OCI-LY3 (cell line): ENCODE data around the gene MGAT3.

ENCODE experiments used
- H2AFZ ChIP-seq: fragments of 200-600, 300-600 bp; shearing (Covaris generic); 2 replicates; pipeline ENCODE4 v1.6.0; 2014; ENCODE audit warnings: antibody characterized with exemption, low read depth, low read length
- H3K27ac ChIP-seq: fragments of 200-600, 300-600 bp; sonication (generic); 2 replicates; pipeline ENCODE4 v1.5.1; 2014; ENCODE audit warnings: mild to moderate bottlenecking, low read length, moderate library complexity, mixed read lengths
- H3K27me3 ChIP-seq: fragments of 200-600, 300-600 bp; sonication (generic); 2 replicates; pipeline ENCODE4 v1.6.1; 2014; ENCODE audit warnings: low read depth, low read length, mixed read lengths
- H3K36me3 ChIP-seq: fragments of 200-600, 300-600 bp; sonication (generic); replicated peaks from 2 replicates; pipeline ENCODE3; 2014; ENCODE audit warnings: low read depth, low read length, mixed read lengths
- H3K4me1 ChIP-seq: fragments of 300-600, 200-600 bp; sonication (generic); 2 replicates; pipeline ENCODE4 v1.6.1; 2014; ENCODE audit warnings: low read length, mixed read lengths
- H3K4me2 ChIP-seq: fragments of 200-600, 300-600 bp; sonication (generic); 2 replicates; pipeline ENCODE4 v1.6.1; 2014; ENCODE audit warnings: low read length, mixed read lengths
- H3K4me3 ChIP-seq: fragments of 300-600, 200-600 bp; sonication (generic); 2 replicates; pipeline ENCODE4 v1.5.1; 2014; ENCODE audit warnings: antibody characterized with exemption, mild to moderate bottlenecking, low read length, moderate library complexity
- H3K79me2 ChIP-seq: fragments of 300-600, 200-600 bp; shearing (Covaris generic); 2 replicates; pipeline ENCODE4 v1.6.1; 2014; ENCODE audit warnings: mild to moderate bottlenecking, low read length, mixed read lengths
- H3K9ac ChIP-seq: fragments of 300-600, 200-600 bp; shearing (Covaris generic); 2 replicates; pipeline ENCODE4 v1.6.0; 2014; ENCODE audit warnings: mild to moderate bottlenecking, low read length, moderate library complexity
- H3K9me3 ChIP-seq: fragments of 200-600, 300-600 bp; shearing (Covaris generic); 2 replicates; pipeline ENCODE4 v1.6.1; 2014; ENCODE audit warnings: low read length, mixed read lengths; ENCODE audit not compliant: insufficient read depth
- H4K20me1 ChIP-seq: fragments of 200-600, 300-600 bp; sonication (generic); 2 replicates; pipeline ENCODE4 v1.6.1; 2016; ENCODE audit warnings: low read length, mixed read lengths; ENCODE audit not compliant: insufficient read depth
- EZH2phosphoT487 ChIP-seq: fragments of 200-600 bp; shearing (Covaris generic); IDR thresholded peaks from 2 replicates; pipeline ENCODE4 v1.6.1; 2018; ENCODE audit warnings: antibody characterized with exemption, mixed run types, low read depth
- TF ChIP-seq, protein P1 (sequence below): fragments of 200-600, 300-600 bp; sonication (generic); IDR thresholded peaks from 2 replicates; pipeline ENCODE4 v1.5.1; 2014; ENCODE audit warnings: antibody characterized with exemption, low read length, low read depth

MGAT3 gene

DNA sequence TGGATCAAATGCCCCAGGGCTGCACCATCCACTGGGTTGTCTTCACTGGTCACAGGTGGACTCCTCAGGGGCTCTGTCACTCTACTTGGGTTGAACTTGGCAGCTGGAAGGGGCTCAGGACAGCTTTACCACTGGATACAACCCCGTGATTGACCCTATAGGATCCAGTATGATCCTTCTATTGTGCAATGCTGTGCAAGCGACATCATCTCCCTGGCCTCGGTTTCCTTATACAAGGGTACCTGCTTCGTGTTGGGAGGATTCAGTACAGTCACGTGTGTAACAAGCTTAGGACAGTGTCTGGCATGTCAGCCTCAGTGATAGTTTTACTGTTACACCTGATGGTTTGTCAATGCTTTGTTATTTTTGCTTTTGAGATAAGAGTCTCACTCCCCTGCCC lies 24.8 kb downstream of the MGAT3 start:
- TF ChIP-seq, protein P1, sequence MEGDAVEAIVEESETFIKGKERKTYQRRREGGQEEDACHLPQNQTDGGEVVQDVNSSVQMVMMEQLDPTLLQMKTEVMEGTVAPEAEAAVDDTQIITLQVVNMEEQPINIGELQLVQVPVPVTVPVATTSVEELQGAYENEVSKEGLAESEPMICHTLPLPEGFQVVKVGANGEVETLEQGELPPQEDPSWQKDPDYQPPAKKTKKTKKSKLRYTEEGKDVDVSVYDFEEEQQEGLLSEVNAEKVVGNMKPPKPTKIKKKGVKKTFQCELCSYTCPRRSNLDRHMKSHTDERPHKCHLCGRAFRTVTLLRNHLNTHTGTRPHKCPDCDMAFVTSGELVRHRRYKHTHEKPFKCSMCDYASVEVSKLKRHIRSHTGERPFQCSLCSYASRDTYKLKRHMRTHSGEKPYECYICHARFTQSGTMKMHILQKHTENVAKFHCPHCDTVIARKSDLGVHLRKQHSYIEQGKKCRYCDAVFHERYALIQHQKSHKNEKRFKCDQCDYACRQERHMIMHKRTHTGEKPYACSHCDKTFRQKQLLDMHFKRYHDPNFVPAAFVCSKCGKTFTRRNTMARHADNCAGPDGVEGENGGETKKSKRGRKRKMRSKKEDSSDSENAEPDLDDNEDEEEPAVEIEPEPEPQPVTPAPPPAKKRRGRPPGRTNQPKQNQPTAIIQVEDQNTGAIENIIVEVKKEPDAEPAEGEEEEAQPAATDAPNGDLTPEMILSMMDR, result no peak
- TF ChIP-seq EZH2phosphoT487, result no peak
- Histone ChIP-seq H3K9ac (no peak overlapping the region), H3K27ac (no peak overlapping the region), H3K9me3 (no peaks in the 10 kb centered on the region), H3K4me3 (no peak overlapping the region), H2AFZ (no peak overlapping the region), H3K4me1 (no peaks in the 10 kb centered on the region), H3K79me2 (peaks cover 86% of the 10 kb centered on the region), H3K36me3 (peaks cover 74% of the 10 kb centered on the region), H4K20me1 (peaks cover 93% of the 10 kb centered on the region), H3K27me3 (no peaks in the 10 kb centered on the region), H3K4me2 (no peak overlapping the region)

DNA sequence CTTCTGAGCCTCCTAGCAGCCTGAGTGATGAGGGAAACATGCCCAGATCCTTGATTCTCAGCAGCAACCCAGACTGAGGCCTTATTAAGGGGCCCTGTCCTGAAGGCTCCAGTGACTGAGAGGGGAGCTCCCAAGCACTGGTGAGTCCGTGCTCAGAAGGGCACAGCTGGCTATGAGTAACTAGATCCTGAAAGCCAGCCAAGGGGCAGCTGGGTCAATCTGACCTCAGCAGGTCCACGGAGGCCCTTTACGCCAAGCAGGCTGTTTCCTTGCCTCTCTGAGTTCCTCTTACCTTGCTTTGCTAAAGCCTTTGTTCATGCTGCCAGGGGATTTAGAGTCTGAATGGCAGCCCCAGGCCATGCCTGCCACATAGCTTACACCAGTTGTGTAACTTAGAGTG lies 26.0 kb downstream of the MGAT3 start:
- H3K36me3 ChIP-seq, result peaks cover 69% of the 10 kb centered on the region

DNA sequence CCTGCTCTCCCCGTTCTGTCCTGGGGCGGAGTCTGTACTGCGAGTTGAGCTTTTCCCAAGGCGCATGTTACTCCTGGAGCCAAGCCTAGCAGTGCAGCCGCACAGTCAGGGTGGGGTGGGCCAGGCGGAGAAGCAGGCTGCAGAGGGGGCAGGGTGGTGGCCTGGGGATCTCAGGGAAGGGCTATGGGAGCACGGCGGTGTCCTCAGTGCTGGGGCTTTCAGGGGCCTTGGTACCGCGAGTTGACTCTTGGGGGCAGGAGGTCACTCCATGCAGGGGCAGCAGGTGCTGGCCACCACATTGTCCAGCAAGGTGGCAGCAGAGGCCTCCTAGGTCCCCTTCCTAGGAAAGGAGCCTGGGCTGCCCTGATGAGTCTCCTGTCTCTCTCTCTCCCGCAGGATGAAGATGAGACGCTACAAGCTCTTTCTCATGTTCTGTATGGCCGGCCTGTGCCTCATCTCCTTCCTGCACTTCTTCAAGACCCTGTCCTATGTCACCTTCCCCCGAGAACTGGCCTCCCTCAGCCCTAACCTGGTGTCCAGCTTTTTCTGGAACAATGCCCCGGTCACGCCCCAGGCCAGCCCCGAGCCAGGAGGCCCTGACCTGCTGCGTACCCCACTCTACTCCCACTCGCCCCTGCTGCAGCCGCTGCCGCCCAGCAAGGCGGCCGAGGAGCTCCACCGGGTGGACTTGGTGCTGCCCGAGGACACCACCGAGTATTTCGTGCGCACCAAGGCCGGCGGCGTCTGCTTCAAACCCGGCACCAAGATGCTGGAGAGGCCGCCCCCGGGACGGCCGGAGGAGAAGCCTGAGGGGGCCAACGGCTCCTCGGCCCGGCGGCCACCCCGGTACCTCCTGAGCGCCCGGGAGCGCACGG lies 30.4 kb downstream of the MGAT3 start:
- H3K9me3 ChIP-seq, result no peaks in the 10 kb centered on the region
- peaks cover 87% of the 10 kb centered on the region for H4K20me1 ChIP-seq
- no peaks in the 10 kb centered on the region for H3K27me3 ChIP-seq
- H2AFZ ChIP-seq, result no peak overlapping the region
- TF ChIP-seq EZH2phosphoT487, result no peak
- TF ChIP-seq, protein P1, result no peak
- no peak overlapping the region for H3K9ac ChIP-seq
- peaks cover 12% of the 10 kb centered on the region for H3K4me1 ChIP-seq
- H3K4me2 ChIP-seq, result no peak overlapping the region
- peaks cover 69% of the 10 kb centered on the region for H3K79me2 ChIP-seq
- H3K36me3 ChIP-seq, result peaks cover 59% of the 10 kb centered on the region
- H3K27ac ChIP-seq, result no peak overlapping the region
- H3K4me3 ChIP-seq, result no peak overlapping the region

More for the DNA sequence above, 26.0 kb downstream of the MGAT3 start:
- no peaks in the 10 kb centered on the region for H3K4me1 ChIP-seq
- peaks cover 83% of the 10 kb centered on the region for H3K79me2 ChIP-seq
- H3K9me3 ChIP-seq, result no peaks in the 10 kb centered on the region
- no peak overlapping the region for H2AFZ ChIP-seq
- no peak overlapping the region for H3K4me3 ChIP-seq
- TF ChIP-seq, protein P1, result no peak
- TF ChIP-seq EZH2phosphoT487, result no peak
- H3K9ac ChIP-seq, result no peak overlapping the region
- H3K27ac ChIP-seq, result no peak overlapping the region
- H4K20me1 ChIP-seq, result peaks cover 89% of the 10 kb centered on the region
- H3K27me3 ChIP-seq, result no peaks in the 10 kb centered on the region
- H3K4me2 ChIP-seq, result no peak overlapping the region

DNA sequence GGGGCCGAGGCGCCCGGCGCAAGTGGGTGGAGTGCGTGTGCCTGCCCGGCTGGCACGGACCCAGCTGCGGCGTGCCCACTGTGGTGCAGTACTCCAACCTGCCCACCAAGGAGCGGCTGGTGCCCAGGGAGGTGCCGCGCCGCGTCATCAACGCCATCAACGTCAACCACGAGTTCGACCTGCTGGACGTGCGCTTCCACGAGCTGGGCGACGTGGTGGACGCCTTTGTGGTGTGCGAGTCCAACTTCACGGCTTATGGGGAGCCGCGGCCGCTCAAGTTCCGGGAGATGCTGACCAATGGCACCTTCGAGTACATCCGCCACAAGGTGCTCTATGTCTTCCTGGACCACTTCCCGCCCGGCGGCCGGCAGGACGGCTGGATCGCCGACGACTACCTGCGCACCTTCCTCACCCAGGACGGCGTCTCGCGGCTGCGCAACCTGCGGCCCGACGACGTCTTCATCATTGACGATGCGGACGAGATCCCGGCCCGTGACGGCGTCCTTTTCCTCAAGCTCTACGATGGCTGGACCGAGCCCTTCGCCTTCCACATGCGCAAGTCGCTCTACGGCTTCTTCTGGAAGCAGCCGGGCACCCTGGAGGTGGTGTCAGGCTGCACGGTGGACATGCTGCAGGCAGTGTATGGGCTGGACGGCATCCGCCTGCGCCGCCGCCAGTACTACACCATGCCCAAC lies 31.2 kb downstream of the MGAT3 start:
- H3K4me3 ChIP-seq, result no peak overlapping the region
- no peak for TF ChIP-seq EZH2phosphoT487
- TF ChIP-seq, protein P1, result no peak
- H3K9me3 ChIP-seq, result no peaks in the 10 kb centered on the region
- H3K9ac ChIP-seq, result no peak overlapping the region
- H3K4me1 ChIP-seq, result peaks cover 12% of the 10 kb centered on the region
- no peak overlapping the region for H2AFZ ChIP-seq
- peaks cover 51% of the 10 kb centered on the region for H3K36me3 ChIP-seq
- H3K27ac ChIP-seq, result no peak overlapping the region
- H3K27me3 ChIP-seq, result no peaks in the 10 kb centered on the region
- H3K4me2 ChIP-seq, result no peak overlapping the region
- peaks cover 84% of the 10 kb centered on the region for H4K20me1 ChIP-seq
- H3K79me2 ChIP-seq, result peaks cover 61% of the 10 kb centered on the region
